DOHH2 (cell line): ENCODE data around the gene TIAM2.

Experiments
- EZH2phosphoT487 ChIP-seq: fragments of 200-600 bp; sonication (generic); IDR thresholded peaks from 2 replicates; pipeline ENCODE4 v1.6.1; 2017; ENCODE audit warnings: borderline replicate concordance, mild to moderate bottlenecking, antibody characterized with exemption, low read length, moderate library complexity, mixed read lengths
- TF ChIP-seq, protein P1 (sequence below): fragments of 200-600 bp; sonication (generic); IDR thresholded peaks from one replicate; pipeline ENCODE4 v1.5.1; 2014; ENCODE audit warnings: antibody characterized with exemption, mild to moderate bottlenecking, low read depth, low read length; ENCODE audit not compliant: poor library complexity, severe bottlenecking

DNA sequence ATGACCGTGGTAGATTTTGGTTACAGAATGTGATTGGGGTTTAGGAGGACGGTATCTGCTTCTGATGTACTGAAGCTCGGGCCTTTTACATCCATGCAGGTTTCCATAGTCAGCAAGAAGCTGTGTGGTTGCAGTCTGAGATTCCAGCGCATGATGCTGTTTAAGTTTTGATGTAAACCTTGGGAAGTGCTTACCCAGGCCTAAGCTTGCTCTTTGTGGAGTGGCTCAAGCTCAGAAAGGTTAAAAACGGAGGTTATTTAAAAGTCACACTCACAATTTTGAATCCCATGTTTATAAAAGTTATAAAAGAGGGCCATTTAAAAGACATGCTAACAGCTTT, 121.4 kb downstream of the TIAM2 start:
- TF ChIP-seq, protein P1, sequence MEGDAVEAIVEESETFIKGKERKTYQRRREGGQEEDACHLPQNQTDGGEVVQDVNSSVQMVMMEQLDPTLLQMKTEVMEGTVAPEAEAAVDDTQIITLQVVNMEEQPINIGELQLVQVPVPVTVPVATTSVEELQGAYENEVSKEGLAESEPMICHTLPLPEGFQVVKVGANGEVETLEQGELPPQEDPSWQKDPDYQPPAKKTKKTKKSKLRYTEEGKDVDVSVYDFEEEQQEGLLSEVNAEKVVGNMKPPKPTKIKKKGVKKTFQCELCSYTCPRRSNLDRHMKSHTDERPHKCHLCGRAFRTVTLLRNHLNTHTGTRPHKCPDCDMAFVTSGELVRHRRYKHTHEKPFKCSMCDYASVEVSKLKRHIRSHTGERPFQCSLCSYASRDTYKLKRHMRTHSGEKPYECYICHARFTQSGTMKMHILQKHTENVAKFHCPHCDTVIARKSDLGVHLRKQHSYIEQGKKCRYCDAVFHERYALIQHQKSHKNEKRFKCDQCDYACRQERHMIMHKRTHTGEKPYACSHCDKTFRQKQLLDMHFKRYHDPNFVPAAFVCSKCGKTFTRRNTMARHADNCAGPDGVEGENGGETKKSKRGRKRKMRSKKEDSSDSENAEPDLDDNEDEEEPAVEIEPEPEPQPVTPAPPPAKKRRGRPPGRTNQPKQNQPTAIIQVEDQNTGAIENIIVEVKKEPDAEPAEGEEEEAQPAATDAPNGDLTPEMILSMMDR, result no peak
- no peak for TF ChIP-seq EZH2phosphoT487
